Keratinocyte (primary cell): ENCODE results near the gene ZNF32. TPM values are rescaled to one million over a fixed set of nuclear protein-coding genes. Genes with fewer than 3 reads are reported as not detected.
A peak's percentile ranks its signal among the peaks of the same experiment; 100 is the strongest.

ENCODE experiments used
- DNase-seq: peaks from one replicate; pipeline ENCODE4 v3.0.0-alpha.2; 2011; ENCODE audit warnings: low read depth, missing footprints, low spot score
- FAIRE-seq: peaks from 2 replicates; lab custom pipeline; 2011; peaks lifted over from hg19 to GRCh38; lab: Jason Lieb, UNC
- H2AFZ ChIP-seq: 2 replicates; pipeline ENCODE4 v1.6.0; 2012; ENCODE audit warnings: low read length, control low read depth, inconsistent platforms; ENCODE audit not compliant: control insufficient read depth
- H3K27ac ChIP-seq: 2 replicates; pipeline ENCODE4 v1.5.1; 2011; ENCODE audit warnings: low read length; ENCODE audit not compliant: control insufficient read depth, insufficient read depth
- H3K27me3 ChIP-seq: 3 replicates; pipeline ENCODE4 v1.6.0; 2011; ENCODE audit warnings: low read length; ENCODE audit not compliant: control insufficient read depth, insufficient read depth; ENCODE audit errors: extremely low read depth
- H3K36me3 ChIP-seq, 2 experiments: 2 replicates in 1 of 2; 3 replicates in 1 of 2; pipeline ENCODE4 v1.5.1; 2011; ENCODE audit warnings: low read length in 2 of 2, mild to moderate bottlenecking in 1 of 2; ENCODE audit not compliant: control insufficient read depth in 2 of 2, insufficient read depth in 2 of 2; ENCODE audit errors: extremely low read depth in 1 of 2
- H3K4me1 ChIP-seq: 3 replicates; pipeline ENCODE4 v1.5.1; 2011; ENCODE audit warnings: low read length; ENCODE audit not compliant: control insufficient read depth, insufficient read depth; ENCODE audit errors: extremely low read depth
- H3K4me2 ChIP-seq: 3 replicates; pipeline ENCODE4 v1.6.0; 2011; ENCODE audit warnings: low read depth, low read length; ENCODE audit not compliant: control insufficient read depth, insufficient read depth; ENCODE audit errors: extremely low read depth
- H3K4me3 ChIP-seq, 3 experiments: fragments of 200-600 bp in 1 of 3; sonication (generic) in 1 of 3; 2 replicates in 2 of 3; 3 replicates in 1 of 3; pipeline ENCODE4 v1.5.1; 2011 to 2016; ENCODE audit warnings: low read length in 3 of 3, mild to moderate bottlenecking in 3 of 3, control low read depth in 2 of 3, inconsistent platforms in 1 of 3, low read depth in 1 of 3, mixed read lengths in 1 of 3, mixed run types in 1 of 3, moderate library complexity in 1 of 3; ENCODE audit not compliant: control insufficient read depth in 2 of 3, insufficient read depth in 2 of 3; ENCODE audit errors: extremely low read depth in 1 of 3
- H3K79me2 ChIP-seq: 2 replicates; pipeline ENCODE4 v1.6.0; 2012; ENCODE audit warnings: low read length; ENCODE audit not compliant: control insufficient read depth, insufficient read depth
- H3K9ac ChIP-seq: 3 replicates; pipeline ENCODE4 v1.6.0; 2011; ENCODE audit warnings: low read length; ENCODE audit not compliant: control insufficient read depth, insufficient read depth; ENCODE audit errors: extremely low read depth
- H3K9me1 ChIP-seq: 3 replicates; pipeline ENCODE4 v1.6.0; 2011; ENCODE audit warnings: low read length; ENCODE audit not compliant: control insufficient read depth, insufficient read depth; ENCODE audit errors: extremely low read depth
- H3K9me3 ChIP-seq: 2 replicates; pipeline ENCODE4 v1.5.1; 2012; ENCODE audit warnings: low read depth, low read length; ENCODE audit not compliant: control insufficient read depth
- H4K20me1 ChIP-seq: 3 replicates; pipeline ENCODE4 v1.6.0; 2011; ENCODE audit warnings: low read length; ENCODE audit not compliant: control insufficient read depth, insufficient read depth; ENCODE audit errors: extremely low read depth
- CTCF ChIP-seq, 3 experiments: IDR thresholded peaks in 1 of 3; conservative IDR thresholded peaks in 1 of 3; optimal IDR thresholded peaks in 1 of 3; 2 replicates in 2 of 3; 3 replicates in 1 of 3; pipeline versions ENCODE3 to v1.5.1; 2011; ENCODE audit warnings: low read length in 3 of 3, mild to moderate bottlenecking in 3 of 3, moderate library complexity in 2 of 3, control low read depth in 1 of 3, inconsistent platforms in 1 of 3; ENCODE audit not compliant: insufficient read depth in 2 of 3; ENCODE audit errors: extremely low read depth in 1 of 3
- EZH2 ChIP-seq: IDR thresholded peaks from one replicate; pipeline ENCODE4 v1.6.1; 2012; ENCODE audit warnings: inconsistent platforms, mild to moderate bottlenecking, low read length, moderate library complexity
- dilution Hi-C: fragments of 300-500 bp; cut with MboI; formaldehyde crosslinking; loops from one replicate; pipeline ENCODE4 v1.7.0; 2020; ENCODE audit warnings: low sequenced_read_pairs; ENCODE audit not compliant: extremely low pct_ligation_motif_present
- polyA plus RNA-seq, 5 experiments: library from polyadenylated mRNA; depleted of rRNA in 3 of 5; stranded (reverse) in 3 of 5; stranded (forward) in 1 of 5; unstranded in 1 of 5; fragments of >200 nt; gene quantifications; 1 replicate in 1 of 5; 2 replicates in 3 of 5; 3 replicates in 1 of 5; pipeline versions ENCODE4 v1.2.1 to v1.2.3, GENCODE V29; 2011 to 2012; ENCODE audit warnings: missing spikeins in 2 of 5, low read depth in 1 of 5, low replicate concordance in 1 of 5

Gene ZNF32
- polyA plus RNA-seq, 1 donor (not counting 4 experiments of a cell fraction or from before 2014, with no cell fraction given): 25.6 TPM

DNA sequence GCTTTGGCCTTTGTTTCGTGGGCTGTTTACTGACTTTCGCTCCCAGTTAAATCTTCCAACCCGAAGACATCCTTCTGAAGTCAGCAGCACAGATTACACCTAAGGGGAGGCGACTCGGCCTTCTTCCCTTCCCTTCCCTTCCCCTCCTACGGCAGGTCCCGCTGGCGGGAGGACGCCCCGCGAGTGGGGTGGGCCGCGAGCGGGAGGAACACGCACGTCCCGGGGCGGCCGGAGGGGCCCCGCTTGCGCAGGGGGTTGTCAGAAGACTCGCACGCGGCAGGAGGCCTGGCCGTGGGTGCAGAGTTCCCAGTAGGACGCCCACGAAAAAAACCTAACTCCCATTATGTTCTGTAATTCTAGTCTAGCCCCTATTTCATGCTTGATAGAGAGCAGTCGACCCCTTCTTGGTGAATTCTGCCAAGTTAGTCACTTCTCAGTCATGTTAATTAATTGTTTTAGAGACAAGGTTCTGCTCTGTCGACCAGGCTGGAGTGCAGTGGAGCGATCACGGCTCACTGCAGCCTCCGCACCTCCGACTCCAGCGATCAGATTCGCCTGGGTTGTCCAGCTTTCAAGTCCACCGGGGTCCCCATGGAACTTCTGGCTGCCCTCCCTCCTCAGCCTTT is 19.2 kb upstream of the ZNF32 start:
- no peaks in the 10 kb centered on the region for H3K79me2 ChIP-seq
- DNase-seq (no peak), FAIRE-seq (no peak)
- no peaks in the 10 kb centered on the region for H3K9me1 ChIP-seq
- H4K20me1 ChIP-seq: no peaks in the 10 kb centered on the region
- TF ChIP-seq CTCF (optimal IDR thresholded peaks at IDR 0.05 in 1 of 3, IDR thresholded peaks at IDR 0.05 in 1 of 3, conservative IDR thresholded peaks at IDR 0.05 in 1 of 3; ENCODE audit: extremely low read depth in 1 of 3, insufficient read depth in 2 of 3, low read length in 3 of 3): no peak
- TF ChIP-seq EZH2: no peak
- no peak overlapping the region for H2AFZ ChIP-seq
- no peak overlapping the region for H3K4me2 ChIP-seq
- no peaks in the 10 kb centered on the region for H3K4me1 ChIP-seq
- dilution Hi-C loops: no loop called here
- H3K27me3 ChIP-seq: peaks cover 13% of the 10 kb centered on the region
- H3K27ac ChIP-seq: no peak overlapping the region
- H3K9ac ChIP-seq: no peak overlapping the region
- no peak overlapping the region for H3K4me3 ChIP-seq
- H3K36me3 ChIP-seq: no peaks in the 10 kb centered on the region
- H3K9me3 ChIP-seq: no peaks in the 10 kb centered on the region

- no peak overlapping the region for H3K27ac ChIP-seq
- FAIRE-seq (no peak), DNase-seq (no peak)
- no peak overlapping the region for H2AFZ ChIP-seq
- peaks cover 13% of the 10 kb centered on the region for H3K27me3 ChIP-seq
- dilution Hi-C loops: no loop called here
- no peak overlapping the region for H3K9ac ChIP-seq
- H3K4me1 ChIP-seq: no peaks in the 10 kb centered on the region
- TF ChIP-seq CTCF (optimal IDR thresholded peaks at IDR 0.05 in 1 of 3, IDR thresholded peaks at IDR 0.05 in 1 of 3, conservative IDR thresholded peaks at IDR 0.05 in 1 of 3; ENCODE audit: extremely low read depth in 1 of 3, insufficient read depth in 2 of 3, low read length in 3 of 3): peak in 1 of 3 experiments; percentile 30
- TF ChIP-seq EZH2: peak; percentile 48
- no peaks in the 10 kb centered on the region for H3K79me2 ChIP-seq
- H3K4me2 ChIP-seq: no peak overlapping the region
- H4K20me1 ChIP-seq: no peaks in the 10 kb centered on the region
- no peaks in the 10 kb centered on the region for H3K9me1 ChIP-seq
- no peak overlapping the region for H3K4me3 ChIP-seq
- no peaks in the 10 kb centered on the region for H3K9me3 ChIP-seq
- H3K36me3 ChIP-seq: no peaks in the 10 kb centered on the region
These were observed 18.6 kb upstream of the ZNF32 start for GRCh38 chr10:43667317-43667731.
